GM13977 (cell line): ENCODE data around the gene PM20D2.

Experiments used
- DNase-seq: peaks from one replicate; pipeline ENCODE4 v3.0.0; 2012; ENCODE audit warnings: low spot score
- CTCF ChIP-seq: IDR thresholded peaks from 2 replicates; pipeline ENCODE4 v1.5.1; 2012; ENCODE audit warnings: mild to moderate bottlenecking, control low read depth; ENCODE audit not compliant: insufficient read depth; ENCODE audit errors: extremely low read depth, missing control alignments
- in situ Hi-C: fragments of 300-500 bp; cut with MboI; formaldehyde crosslinking; loops from one replicate; pipeline ENCODE4 v1.12.0; 2022; ENCODE audit warnings: low sequenced_read_pairs, low pct_unique_long_range_greater_than_20kb, mixed read lengths, inconsistent platforms; ENCODE audit not compliant: unreplicated experiment

PM20D2 gene

DNA sequence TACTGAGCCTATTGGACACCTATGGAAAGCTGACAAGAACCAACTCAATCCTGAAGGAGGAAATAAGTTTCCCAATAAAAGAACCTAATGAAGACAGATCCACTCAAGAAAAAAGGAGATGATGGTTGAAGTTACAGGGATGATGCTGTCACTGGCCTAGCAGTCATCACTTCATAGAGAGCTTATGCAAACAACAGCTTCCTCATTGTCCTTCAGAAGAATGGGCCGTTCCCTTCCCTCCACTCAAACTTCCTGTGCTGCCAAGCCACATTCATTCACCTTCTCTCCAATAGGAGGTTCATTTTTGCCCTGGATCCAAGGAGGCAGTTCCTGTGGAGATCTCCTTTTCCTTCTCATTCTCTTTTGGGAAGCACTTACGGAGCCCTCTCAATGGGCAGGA lies 13.8 kb upstream of the PM20D2 start:
- TF ChIP-seq CTCF: no peak
- in situ Hi-C loops: no loop called here
- no peak for DNase-seq

DNA sequence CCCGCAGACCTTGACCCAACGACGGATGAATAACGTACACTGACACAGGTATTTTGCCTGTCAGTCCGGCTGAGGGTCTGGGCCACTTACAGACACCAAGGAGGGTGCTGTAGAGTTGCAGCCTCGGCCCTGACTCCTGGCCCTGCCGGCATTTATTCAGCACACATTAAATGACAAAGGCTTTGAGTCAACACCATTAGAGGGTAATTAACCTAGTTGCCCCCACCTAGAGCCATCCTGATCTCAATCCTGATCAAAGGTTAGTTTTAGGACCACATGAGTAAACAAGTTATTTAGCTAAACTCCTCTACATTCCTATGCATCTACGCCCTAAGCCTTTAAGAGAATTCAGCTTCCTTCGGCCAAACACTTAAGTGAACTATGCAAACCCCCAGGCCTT lies 11.9 kb upstream of the PM20D2 start:
- DNase-seq: no peak

GRCh38 chr6:89134723-89135122 lies 11.1 kb upstream of the PM20D2 start:
- in situ Hi-C loops: no loop called here
- DNase-seq: no peak
- no peak for TF ChIP-seq CTCF

More for the DNA sequence above, 11.9 kb upstream of the PM20D2 start:
- no peak for TF ChIP-seq CTCF
- in situ Hi-C loops: no loop called here

- DNase-seq: no peak
- TF ChIP-seq CTCF: no peak
- in situ Hi-C loops: no loop called here
Measured at GRCh38 chr6:89138173-89138572, 7.7 kb upstream of the PM20D2 start.

DNA sequence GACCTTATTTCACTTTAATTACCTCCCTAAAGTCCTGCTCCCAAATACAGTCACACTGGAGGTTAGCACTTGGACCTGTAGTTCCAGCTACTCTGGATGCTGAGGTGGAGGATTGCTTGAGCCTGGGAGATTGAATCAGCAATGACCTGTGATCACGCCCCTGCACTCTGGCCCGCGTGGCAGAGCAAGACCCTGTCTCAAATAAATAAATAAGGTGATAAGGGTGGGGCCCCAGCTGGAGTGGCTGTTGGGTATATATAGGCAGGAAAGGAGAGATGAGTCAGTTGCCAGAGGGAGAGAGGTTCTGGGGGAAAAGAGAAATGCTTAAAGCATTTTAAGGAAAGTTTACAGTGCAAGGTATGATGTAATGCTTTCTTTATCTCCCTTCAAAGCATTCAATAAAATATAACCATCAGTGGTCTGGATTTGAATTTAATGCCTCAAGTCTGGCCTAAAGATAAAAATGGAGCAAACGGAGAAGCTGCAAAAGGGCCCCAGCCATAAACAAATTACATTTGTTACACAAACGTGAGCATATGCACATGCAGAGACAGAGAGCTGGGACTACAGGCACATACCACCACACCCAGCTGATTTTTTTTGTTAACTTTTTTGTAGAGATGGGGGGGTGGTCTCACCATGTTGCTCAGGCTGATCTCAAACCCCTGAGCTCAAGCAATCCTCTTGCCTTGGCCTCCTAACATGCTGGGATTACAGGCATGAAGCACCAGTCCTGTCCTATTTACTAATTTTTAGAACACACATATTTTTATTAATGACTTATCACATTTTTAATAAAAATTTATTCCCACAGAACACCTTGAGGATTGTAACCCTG lies 6.1 kb upstream of the PM20D2 start:
- TF ChIP-seq CTCF: no peak
- in situ Hi-C loops: no loop called here
- no peak for DNase-seq

DNA sequence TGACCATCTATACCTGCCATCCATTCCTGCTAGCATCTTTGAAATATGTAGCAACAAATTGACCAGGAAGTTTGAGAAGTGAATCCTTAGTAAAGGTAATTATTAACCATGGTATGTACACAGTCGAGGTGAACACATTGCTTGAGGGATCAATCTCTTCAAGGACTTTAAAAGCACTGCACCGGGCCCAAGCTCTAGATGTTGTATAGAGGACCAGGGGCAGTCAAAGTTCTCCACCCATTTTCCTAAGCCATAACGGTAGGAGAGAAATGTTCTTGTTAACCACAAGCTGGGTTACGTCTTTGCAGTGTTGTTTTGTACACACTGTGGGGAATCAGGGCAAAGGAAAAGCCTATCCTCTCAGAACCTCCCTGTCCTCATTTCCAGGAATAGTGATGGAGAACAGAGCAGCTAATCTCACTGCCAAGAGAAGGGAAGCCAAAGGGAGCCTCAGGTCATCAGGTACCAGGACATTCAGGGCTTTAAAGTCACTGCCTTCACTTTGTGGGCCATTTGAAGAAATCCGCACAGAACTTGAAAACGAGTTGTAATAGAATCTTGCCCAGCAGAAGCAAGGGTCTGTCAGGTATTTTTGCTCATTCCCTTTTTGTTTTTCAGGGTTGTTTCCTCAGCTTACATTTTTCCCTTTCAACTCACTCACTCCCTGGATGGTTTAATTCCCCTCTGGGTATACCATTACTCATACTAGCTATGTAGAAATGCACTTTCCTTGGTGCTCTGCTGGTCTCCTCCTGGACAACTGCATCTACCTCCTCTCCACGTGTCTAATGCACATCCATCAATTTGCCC lies 5.3 kb upstream of the PM20D2 start:
- no peak for TF ChIP-seq CTCF
- no peak for DNase-seq
- in situ Hi-C loops: no loop called here
